ENCODE data around the gene PCDHGA6. TPM values are rescaled to one million over a fixed set of nuclear protein-coding genes. Genes with fewer than 3 reads are reported as not detected.
"Not testable (repeated sequence)": the region's sequence is repeated elsewhere in the genome, so short reads cannot be mapped to it uniquely, and the experiment has no call there.

The PCDHGA6 gene
- total RNA-seq, 1 donor from 2014 or later: 1.2 TPM

DNA sequence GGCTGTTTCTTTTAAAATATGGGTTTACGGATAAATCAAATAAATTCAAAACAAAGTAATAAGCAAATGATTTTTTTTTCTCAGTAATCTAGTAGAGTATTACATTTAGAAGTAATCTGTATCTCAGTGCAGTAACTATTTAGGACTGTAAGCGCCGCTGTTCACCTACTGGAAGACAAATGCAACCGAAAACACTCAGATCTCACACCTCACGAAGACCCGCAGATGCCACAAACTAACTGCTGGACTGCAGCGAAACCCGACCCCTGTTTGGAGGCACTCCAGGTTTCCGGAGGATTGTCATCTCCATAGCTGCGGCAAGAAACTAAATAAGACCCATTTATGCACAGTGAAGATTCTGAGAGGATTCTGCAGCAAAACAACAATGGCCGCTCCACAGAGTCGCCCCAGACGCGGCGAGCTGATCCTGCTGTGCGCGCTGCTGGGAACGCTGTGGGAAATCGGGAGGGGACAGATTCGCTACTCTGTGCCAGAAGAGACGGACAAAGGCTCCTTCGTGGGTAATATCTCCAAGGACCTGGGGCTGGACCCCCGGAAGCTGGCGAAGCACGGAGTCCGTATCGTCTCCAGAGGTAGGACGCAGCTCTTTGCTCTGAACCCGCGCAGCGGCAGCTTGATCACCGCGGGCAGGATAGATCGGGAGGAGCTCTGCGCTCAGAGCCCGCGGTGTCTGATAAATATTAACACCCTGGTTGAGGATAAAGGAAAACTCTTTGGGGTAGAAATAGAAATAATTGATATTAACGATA, 18.9 kb downstream of the PCDHGA6 start, which contains the start of gene PCDHGA8:
Gene PCDHGA8, plus strand, starts transcription at position 205 of the 770 bp plus-strand sequence. Its CDS starts 181 bp downstream, at position 386.
- DNase-seq (ENCODE audit: low read depth in 2 of 2): no peak

DNA sequence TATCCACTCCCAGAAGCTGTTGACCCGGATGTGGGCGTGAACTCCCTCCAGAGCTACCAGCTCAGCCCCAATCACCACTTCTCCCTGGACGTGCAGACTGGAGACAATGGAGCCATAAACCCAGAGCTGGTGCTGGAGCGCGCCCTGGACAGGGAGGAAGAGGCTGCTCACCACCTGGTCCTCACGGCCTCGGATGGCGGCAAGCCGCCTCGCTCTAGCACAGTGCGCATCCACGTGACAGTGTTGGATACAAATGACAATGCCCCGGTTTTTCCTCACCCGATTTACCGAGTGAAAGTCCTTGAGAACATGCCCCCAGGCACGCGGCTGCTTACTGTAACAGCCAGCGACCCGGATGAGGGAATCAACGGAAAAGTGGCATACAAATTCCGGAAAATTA, 19.6 kb downstream of the PCDHGA6 start:
- no peak for DNase-seq (ENCODE audit: low read depth in 2 of 2)

- DNase-seq (ENCODE audit: low read depth in 2 of 2): not testable (repeated sequence)
Measured at GRCh38 chr5:141394401-141395187, 20.9 kb downstream of the PCDHGA6 start.

GRCh38 chr5:141397756-141398551, 24.3 kb downstream of the PCDHGA6 start, which contains the start of gene PCDHGB5:
TSS of gene PCDHGB5 (plus strand) at chr5:141397947. CDS start at chr5:141398128, 181 bp downstream.
- peak; percentile 18 to 70 for DNase-seq (ENCODE audit: low read depth in 2 of 2)

DNA sequence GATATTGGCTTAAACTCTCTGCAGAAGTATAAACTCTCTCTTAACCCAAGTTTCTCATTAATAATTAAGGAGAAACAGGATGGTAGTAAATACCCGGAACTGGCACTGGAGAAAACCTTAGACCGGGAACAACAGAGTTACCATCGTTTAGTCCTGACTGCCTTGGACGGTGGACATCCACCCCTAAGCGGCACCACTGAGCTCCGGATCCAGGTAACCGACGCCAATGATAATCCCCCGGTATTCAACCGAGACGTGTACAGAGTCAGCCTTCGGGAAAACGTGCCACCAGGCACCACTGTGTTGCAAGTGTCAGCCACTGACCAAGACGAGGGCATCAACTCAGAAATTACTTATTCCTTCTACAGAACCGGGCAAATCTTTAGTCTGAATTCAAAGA, 24.9 kb downstream of the PCDHGA6 start:
- DNase-seq (ENCODE audit: low read depth in 2 of 2): no peak

DNA sequence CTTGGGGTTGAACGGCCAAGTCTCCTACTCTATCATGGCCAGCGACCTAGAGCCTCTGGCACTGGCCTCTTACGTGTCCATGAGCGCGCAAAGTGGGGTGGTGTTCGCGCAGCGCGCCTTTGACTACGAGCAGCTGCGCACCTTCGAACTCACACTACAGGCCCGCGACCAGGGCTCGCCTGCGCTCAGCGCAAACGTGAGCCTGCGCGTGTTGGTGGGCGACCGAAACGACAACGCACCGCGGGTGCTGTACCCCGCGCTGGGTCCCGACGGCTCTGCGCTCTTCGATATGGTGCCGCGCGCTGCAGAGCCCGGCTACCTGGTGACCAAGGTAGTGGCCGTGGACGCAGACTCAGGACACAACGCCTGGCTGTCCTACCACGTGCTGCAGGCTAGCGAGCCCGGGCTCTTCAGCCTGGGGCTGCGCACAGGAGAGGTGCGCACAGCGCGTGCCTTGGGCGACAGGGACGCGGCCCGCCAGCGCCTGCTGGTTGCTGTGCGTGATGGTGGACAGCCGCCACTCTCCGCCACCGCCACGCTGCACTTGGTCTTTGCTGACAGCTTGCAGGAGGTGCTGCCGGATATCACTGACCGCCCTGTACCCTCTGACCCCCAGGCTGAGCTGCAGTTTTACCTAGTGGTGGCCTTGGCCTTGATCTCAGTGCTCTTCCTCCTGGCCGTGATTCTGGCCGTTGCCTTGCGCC, 26.0 kb downstream of the PCDHGA6 start:
- DNase-seq (ENCODE audit: low read depth in 2 of 2): no peak

DNA sequence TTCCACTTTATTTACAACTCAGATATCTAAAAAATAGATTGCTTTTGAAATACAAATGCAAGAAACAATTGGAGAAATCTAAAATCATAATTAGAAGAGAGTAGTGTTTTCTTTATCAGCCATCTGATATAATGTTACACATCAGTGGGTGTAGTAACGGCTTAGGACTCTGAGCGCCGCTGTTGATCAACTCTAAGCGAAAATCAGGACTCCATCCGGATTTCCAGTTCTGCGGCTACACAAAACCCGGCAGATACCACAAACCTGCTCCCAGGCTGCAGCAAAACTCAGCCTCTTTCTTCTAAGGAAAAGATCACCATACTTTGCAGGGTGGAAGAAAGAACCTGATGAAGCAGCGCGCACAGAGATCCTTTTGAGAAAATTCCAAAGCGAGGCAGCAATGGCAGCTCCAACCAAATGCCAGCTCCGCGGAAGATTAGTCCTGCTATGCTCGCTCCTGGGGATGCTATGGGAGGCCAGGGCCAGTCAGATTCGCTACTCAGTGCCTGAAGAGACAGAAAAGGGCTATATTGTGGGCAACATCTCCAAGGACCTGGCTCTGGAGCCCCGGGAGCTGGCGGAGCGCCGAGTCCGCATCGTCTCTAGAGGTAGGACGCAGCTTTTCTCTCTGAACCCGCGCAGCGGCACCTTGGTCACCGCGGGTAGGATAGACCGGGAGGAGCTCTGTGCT, 29.0 kb downstream of the PCDHGA6 start, which contains the start of gene PCDHGA9:
Gene PCDHGA9, plus strand, starts transcription at position 226 of the 691 bp plus-strand sequence. Its CDS starts 175 bp downstream, at position 401.
- peak in 1 of 2 donors; percentile 37 for DNase-seq (ENCODE audit: low read depth in 2 of 2)

- no peak for DNase-seq (ENCODE audit: low read depth in 2 of 2)
Measured at GRCh38 chr5:141403387-141403786, 29.7 kb downstream of the PCDHGA6 start.

DNA sequence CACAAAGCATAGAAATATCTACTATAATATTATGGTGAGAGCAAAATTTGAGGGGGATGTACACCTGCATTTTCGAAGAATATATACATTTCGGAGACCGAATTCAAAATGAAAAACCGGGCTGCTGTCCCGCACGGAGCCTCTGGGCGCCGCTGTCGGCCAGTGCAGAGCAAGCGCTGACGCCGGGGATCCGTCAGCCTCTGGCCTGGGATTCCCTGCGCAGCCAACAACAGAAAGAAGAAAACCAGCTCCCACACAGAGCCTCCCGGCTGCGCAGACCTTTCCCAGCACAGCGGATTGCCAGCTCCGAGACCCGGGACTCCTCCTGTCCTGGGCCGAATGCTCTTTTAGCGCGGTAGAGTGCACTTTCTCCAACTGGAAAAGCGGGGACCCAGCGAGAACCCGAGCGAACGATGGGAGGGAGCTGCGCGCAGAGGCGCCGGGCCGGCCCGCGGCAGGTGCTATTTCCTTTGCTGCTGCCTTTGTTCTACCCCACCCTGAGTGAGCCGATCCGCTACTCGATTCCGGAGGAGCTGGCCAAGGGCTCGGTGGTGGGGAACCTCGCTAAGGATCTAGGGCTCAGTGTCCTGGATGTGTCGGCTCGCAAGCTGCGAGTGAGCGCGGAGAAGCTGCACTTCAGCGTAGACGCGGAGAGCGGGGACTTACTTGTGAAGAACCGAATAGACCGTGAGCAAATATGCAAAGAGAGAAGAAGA, 34.3 kb downstream of the PCDHGA6 start, which contains the start of gene PCDHGB6:
Gene PCDHGB6, plus strand, starts transcription at position 232 of the 716 bp plus-strand sequence. Its CDS starts 182 bp downstream, at position 414.
- DNase-seq (ENCODE audit: low read depth in 2 of 2): peak; percentile 11 to 35

- DNase-seq (ENCODE audit: low read depth in 2 of 2): no peak
Measured at GRCh38 chr5:141409598-141410306, 36.1 kb downstream of the PCDHGA6 start.

GRCh38 chr5:141411575-141411974, 37.9 kb downstream of the PCDHGA6 start:
- DNase-seq (ENCODE audit: low read depth in 2 of 2): no peak

GRCh38 chr5:141412854-141413539, 39.3 kb downstream of the PCDHGA6 start, which contains the start of gene PCDHGA10:
TSS of gene PCDHGA10 (plus strand) at chr5:141412987. CDS start at chr5:141413176, 189 bp downstream.
- DNase-seq (ENCODE audit: low read depth in 2 of 2): peak; percentile 57 to 72

DNA sequence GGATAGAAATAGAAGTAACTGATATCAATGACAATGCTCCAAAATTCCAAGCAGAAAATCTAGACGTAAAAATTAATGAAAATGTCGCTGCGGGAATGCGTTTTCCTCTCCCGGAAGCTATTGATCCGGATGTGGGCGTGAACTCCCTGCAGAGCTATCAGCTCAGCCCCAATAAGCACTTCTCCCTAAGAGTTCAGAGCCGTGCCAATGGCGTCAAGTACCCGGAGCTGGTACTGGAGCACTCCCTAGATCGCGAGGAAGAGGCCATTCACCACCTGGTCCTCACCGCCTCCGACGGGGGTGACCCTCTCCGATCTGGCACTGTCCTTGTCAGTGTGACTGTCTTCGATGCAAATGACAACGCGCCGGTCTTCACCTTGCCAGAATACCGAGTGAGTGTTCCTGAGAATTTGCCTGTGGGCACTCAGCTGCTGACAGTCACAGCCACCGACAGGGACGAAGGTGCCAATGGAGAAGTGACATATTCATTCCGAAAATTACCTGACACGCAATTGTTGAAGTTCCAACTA, 39.9 kb downstream of the PCDHGA6 start:
- no peak for DNase-seq (ENCODE audit: low read depth in 2 of 2)

DNA sequence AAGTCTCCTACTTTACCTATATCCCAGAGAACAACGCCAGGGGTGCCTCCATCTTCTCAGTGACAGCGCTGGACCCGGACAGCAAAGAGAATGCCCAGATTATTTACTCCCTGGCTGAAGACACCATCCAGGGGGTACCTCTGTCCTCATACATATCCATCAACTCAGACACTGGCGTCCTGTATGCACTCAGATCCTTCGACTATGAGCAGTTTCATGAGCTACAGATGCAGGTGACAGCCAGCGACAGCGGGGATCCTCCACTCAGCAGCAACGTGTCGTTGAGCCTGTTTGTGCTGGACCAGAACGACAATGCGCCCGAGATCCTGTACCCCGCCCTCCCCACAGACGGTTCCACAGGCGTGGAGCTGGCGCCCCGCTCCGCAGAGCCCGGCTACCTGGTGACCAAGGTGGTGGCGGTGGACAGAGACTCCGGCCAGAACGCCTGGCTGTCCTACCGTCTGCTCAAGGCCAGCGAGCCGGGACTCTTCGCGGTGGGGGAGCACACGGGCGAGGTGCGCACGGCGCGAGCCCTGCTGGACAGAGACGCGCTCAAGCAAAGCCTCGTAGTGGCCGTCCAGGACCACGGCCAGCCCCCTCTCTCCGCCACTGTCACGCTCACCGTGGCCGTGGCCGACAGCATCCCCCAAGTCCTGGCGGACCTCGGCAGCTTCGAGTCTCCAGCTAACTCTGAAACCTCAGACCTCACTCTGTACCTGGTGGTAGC, 41.0 kb downstream of the PCDHGA6 start:
- not testable (repeated sequence) for DNase-seq (ENCODE audit: low read depth in 2 of 2)

- DNase-seq (ENCODE audit: low read depth in 2 of 2): not testable (repeated sequence)
Measured at GRCh38 chr5:141415275-141415618, 41.6 kb downstream of the PCDHGA6 start.

DNA sequence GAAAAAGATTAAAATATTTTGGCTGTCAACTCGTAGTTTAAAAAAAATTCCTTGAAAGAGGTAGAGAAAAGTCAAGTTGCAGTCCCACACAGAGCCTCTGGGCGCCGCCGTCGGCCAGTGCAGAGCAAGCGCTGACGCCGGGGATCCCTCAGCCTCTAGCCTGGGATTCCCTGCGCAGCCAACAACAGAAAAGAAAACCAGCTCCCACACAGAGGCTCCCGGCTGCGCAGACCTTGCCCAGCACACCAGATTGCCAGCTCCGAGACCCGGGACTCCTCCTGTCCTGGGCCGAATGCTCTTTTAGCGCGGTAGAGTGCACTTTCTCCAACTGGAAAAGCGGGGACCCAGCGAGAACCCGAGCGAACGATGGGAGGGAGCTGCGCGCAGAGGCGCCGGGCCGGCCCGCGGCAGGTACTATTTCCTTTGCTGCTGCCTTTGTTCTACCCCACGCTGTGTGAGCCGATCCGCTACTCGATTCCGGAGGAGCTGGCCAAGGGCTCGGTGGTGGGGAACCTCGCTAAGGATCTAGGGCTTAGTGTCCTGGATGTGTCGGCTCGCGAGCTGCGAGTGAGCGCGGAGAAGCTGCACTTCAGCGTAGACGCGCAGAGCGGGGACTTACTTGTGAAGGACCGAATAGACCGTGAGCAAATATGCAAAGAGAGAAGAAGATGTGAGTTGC, 43.9 kb downstream of the PCDHGA6 start, which contains the start of gene PCDHGB7:
Gene PCDHGB7, plus strand, starts transcription at position 184 of the 679 bp plus-strand sequence. Its CDS starts 183 bp downstream, at position 367.
- peak; percentile 65 to 82 for DNase-seq (ENCODE audit: low read depth in 2 of 2)
